ENCODE measurements around the gene ARL16.

- TF ChIP-seq CTCF (IDR thresholded peaks at IDR 0.05 in 8 of 11, conservative IDR thresholded peaks at IDR 0.05 in 3 of 11) (no peak), POLR2AphosphoS5 (IDR thresholded peaks at IDR 0.05) (no peak)
Measured at GRCh38 chr17:81715872-81716673, 32.5 kb upstream of the ARL16 start.

All from spleen (tissue), 7 donors.